Ishikawa (cell line): ENCODE data around the gene OAS3.

Experiments
- CEBPB ChIP-seq: IDR thresholded peaks from 2 replicates; pipeline ENCODE4 v1.6.1; 2012
- CREB1 ChIP-seq: IDR thresholded peaks from 2 replicates; pipeline ENCODE4 v1.6.1; 2012; ENCODE audit warnings: low read depth
- EGR1 ChIP-seq: IDR thresholded peaks from 2 replicates; pipeline ENCODE4 v1.6.1; 2012
- EP300 ChIP-seq: IDR thresholded peaks from 2 replicates; pipeline ENCODE4 v1.6.1; 2012; ENCODE audit warnings: borderline replicate concordance
- FOXM1 ChIP-seq: IDR thresholded peaks from 2 replicates; pipeline ENCODE4 v1.6.1; 2012; ENCODE audit warnings: low read depth, borderline replicate concordance
- NFIC ChIP-seq: IDR thresholded peaks from 2 replicates; pipeline ENCODE4 v1.6.1; 2012
- RAD21 ChIP-seq: IDR thresholded peaks from 2 replicates; pipeline ENCODE4 v1.6.1; 2012; ENCODE audit warnings: low read depth
- TAF1 ChIP-seq: IDR thresholded peaks from 2 replicates; pipeline ENCODE4 v1.6.1; 2012; ENCODE audit warnings: low read depth, mild to moderate bottlenecking
- TCF12 ChIP-seq: IDR thresholded peaks from 2 replicates; pipeline ENCODE4 v1.6.1; 2012; ENCODE audit warnings: low read depth
- TEAD4 ChIP-seq: IDR thresholded peaks from 2 replicates; pipeline ENCODE4 v1.6.1; 2012
- YY1 ChIP-seq: IDR thresholded peaks from 2 replicates; pipeline ENCODE4 v1.6.1; 2012; ENCODE audit warnings: low read depth
- ZBTB7A ChIP-seq: IDR thresholded peaks from 2 replicates; pipeline ENCODE4 v1.6.1; 2012; ENCODE audit warnings: low read depth
- TF ChIP-seq, protein P1 (sequence below): IDR thresholded peaks from 2 replicates; pipeline ENCODE4 v1.6.1; 2012; ENCODE audit warnings: low read depth, mild to moderate bottlenecking
- TF ChIP-seq, protein P2 (sequence below): IDR thresholded peaks from 2 replicates; pipeline ENCODE4 v1.6.1; 2012
- TF ChIP-seq, protein P3 (sequence below): IDR thresholded peaks from 2 replicates; pipeline ENCODE4 v1.6.1; 2012

The OAS3 gene

DNA sequence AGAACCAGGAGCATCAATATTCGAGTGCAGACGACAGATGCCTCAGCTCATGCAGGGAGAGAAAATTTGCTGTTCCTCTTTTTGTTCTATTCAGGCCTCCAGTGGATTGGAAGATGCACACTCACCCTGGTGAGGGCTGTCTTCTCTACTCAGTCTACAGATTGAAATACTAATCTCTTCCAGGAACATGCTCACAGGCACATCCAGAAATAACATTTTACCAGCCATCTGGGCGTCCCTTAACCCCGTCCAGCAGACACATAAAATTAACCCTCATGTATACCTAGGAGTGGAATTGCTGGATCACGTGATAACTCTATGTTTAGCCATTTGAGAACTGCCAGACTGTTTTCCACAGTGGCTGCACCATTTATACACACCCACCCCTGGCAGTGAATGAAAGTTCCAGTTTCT, 35.6 kb downstream of the OAS3 start:
- TF ChIP-seq TAF1 (no peak), TEAD4 (no peak), TCF12 (no peak), NFIC (no peak), FOXM1 (no peak), CREB1 (no peak), EGR1 (no peak), EP300 (no peak), YY1 (no peak), CEBPB (no peak)
- TF ChIP-seq, protein P1, sequence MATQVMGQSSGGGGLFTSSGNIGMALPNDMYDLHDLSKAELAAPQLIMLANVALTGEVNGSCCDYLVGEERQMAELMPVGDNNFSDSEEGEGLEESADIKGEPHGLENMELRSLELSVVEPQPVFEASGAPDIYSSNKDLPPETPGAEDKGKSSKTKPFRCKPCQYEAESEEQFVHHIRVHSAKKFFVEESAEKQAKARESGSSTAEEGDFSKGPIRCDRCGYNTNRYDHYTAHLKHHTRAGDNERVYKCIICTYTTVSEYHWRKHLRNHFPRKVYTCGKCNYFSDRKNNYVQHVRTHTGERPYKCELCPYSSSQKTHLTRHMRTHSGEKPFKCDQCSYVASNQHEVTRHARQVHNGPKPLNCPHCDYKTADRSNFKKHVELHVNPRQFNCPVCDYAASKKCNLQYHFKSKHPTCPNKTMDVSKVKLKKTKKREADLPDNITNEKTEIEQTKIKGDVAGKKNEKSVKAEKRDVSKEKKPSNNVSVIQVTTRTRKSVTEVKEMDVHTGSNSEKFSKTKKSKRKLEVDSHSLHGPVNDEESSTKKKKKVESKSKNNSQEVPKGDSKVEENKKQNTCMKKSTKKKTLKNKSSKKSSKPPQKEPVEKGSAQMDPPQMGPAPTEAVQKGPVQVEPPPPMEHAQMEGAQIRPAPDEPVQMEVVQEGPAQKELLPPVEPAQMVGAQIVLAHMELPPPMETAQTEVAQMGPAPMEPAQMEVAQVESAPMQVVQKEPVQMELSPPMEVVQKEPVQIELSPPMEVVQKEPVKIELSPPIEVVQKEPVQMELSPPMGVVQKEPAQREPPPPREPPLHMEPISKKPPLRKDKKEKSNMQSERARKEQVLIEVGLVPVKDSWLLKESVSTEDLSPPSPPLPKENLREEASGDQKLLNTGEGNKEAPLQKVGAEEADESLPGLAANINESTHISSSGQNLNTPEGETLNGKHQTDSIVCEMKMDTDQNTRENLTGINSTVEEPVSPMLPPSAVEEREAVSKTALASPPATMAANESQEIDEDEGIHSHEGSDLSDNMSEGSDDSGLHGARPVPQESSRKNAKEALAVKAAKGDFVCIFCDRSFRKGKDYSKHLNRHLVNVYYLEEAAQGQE = no peak
- TF ChIP-seq, protein P2, sequence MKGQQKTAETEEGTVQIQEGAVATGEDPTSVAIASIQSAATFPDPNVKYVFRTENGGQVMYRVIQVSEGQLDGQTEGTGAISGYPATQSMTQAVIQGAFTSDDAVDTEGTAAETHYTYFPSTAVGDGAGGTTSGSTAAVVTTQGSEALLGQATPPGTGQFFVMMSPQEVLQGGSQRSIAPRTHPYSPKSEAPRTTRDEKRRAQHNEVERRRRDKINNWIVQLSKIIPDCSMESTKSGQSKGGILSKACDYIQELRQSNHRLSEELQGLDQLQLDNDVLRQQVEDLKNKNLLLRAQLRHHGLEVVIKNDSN = no peak

DNA sequence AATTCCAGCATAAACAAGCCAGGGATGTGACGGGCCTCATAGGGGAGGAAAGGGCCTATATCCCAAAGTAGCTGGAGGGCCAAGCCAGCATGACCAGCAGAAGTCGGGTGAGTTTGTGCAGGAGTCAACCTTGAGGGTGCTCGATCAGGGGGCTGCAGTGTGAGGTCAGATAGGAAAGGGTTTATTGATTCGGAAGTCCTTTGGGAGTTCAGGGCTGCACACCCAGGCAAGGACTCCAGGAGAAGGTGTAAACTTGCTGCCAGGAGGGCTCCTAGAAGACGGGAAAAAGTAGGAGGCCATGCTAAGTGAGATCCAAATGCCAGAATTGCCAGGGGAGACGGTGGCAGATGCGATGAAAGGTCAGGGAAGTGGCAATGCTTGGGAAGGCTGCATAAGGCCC, 36.6 kb downstream of the OAS3 start:
- TF ChIP-seq FOXM1 (no peak), TEAD4 (no peak), RAD21 (no peak), YY1 (no peak), CREB1 (no peak), TCF12 (no peak), NFIC (no peak), TAF1 (no peak), EP300 (no peak), CEBPB (no peak), ZBTB7A (no peak), EGR1 (no peak)
- TF ChIP-seq, protein P3, sequence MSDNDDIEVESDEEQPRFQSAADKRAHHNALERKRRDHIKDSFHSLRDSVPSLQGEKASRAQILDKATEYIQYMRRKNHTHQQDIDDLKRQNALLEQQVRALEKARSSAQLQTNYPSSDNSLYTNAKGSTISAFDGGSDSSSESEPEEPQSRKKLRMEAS = no peak
- TF ChIP-seq, protein P1 = no peak
- TF ChIP-seq, protein P2 = no peak

- TF ChIP-seq NFIC (no peak), TAF1 (no peak), EGR1 (no peak), EP300 (no peak), CEBPB (no peak), ZBTB7A (no peak), YY1 (no peak), TEAD4 (no peak), FOXM1 (no peak), RAD21 (no peak)
- TF ChIP-seq, protein P2 = no peak
- TF ChIP-seq, protein P3 = no peak
Observed at GRCh38 chr12:112977139-112977538, 38.9 kb downstream of the OAS3 start.

- TF ChIP-seq NFIC = no peak
- no peak for TF ChIP-seq TEAD4
- TF ChIP-seq EP300 = no peak
Observed at GRCh38 chr12:112977641-112978040, 39.4 kb downstream of the OAS3 start.

DNA sequence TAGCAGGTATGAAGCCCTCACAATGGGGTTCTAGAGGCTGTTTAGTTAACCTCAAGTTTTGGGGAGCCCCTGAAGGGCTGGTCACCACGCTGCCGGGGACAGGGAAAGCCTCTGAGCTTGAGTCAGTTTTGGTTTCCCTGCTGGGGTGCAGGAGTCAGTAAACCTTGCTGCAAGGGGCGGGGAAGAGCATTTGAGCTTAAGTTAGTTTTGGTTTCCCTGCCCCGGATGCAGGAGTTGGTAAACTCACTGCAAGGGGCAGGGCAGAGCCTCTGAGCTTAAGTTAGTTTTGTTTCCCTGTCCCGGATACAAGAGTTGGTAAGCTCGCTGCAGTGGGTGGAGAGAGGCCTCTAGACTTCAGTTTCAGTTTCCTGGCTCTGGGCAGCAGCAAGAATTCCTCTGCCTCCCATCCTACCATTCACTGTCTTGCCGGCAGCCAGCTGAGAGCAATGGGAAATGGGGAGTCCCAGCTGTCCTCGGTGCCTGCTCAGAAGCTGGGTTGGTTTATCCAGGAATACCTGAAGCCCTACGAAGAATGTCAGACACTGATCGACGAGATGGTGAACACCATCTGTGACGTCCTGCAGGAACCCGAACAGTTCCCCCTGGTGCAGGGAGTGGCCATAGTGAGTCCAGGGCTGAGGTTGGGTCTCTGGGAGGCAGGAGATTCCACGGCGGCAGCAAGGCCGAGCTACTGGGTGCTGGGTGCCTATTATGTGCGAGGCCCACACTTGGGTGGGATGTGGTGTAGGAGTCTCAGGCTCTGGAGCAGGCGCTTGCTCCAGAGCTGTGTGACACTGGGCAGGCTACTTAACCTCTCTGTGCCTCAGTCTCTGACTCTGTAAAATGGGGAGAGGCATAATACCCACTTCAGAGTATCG, 40.1 kb downstream of the OAS3 start, which contains the start of gene OAS2:
Gene OAS2, plus strand, starts transcription at position 357 of the 878 bp plus-strand sequence. Its CDS starts 90 bp downstream, at position 447.
- TF ChIP-seq CREB1 = no peak
- no peak for TF ChIP-seq RAD21
- no peak for TF ChIP-seq ZBTB7A
- TF ChIP-seq EP300 = no peak
- TF ChIP-seq, protein P1 = no peak
- no peak for TF ChIP-seq TCF12
- TF ChIP-seq, protein P2 = no peak
- TF ChIP-seq TAF1 = no peak
- TF ChIP-seq CEBPB = no peak
- TF ChIP-seq EGR1 = no peak
- no peak for TF ChIP-seq NFIC
- TF ChIP-seq, protein P3 = no peak
- no peak for TF ChIP-seq TEAD4
- TF ChIP-seq YY1 = no peak
- no peak for TF ChIP-seq FOXM1
